GM18951 (cell line): ENCODE results near the gene KCNT2.

Source experiments
- POLR2A ChIP-seq: IDR thresholded peaks from 4 replicates; pipeline ENCODE4 v1.6.1; 2011; ENCODE audit warnings: mild to moderate bottlenecking; ENCODE audit not compliant: insufficient read length, insufficient read depth; ENCODE audit errors: extremely low read depth
- in situ Hi-C: fragments of 300-500 bp; cut with MboI; formaldehyde crosslinking; loops from one replicate; pipeline ENCODE4 v1.12.0; 2022; ENCODE audit warnings: low sequenced_read_pairs, mixed read lengths, inconsistent platforms; ENCODE audit not compliant: unreplicated experiment

The KCNT2 gene

DNA sequence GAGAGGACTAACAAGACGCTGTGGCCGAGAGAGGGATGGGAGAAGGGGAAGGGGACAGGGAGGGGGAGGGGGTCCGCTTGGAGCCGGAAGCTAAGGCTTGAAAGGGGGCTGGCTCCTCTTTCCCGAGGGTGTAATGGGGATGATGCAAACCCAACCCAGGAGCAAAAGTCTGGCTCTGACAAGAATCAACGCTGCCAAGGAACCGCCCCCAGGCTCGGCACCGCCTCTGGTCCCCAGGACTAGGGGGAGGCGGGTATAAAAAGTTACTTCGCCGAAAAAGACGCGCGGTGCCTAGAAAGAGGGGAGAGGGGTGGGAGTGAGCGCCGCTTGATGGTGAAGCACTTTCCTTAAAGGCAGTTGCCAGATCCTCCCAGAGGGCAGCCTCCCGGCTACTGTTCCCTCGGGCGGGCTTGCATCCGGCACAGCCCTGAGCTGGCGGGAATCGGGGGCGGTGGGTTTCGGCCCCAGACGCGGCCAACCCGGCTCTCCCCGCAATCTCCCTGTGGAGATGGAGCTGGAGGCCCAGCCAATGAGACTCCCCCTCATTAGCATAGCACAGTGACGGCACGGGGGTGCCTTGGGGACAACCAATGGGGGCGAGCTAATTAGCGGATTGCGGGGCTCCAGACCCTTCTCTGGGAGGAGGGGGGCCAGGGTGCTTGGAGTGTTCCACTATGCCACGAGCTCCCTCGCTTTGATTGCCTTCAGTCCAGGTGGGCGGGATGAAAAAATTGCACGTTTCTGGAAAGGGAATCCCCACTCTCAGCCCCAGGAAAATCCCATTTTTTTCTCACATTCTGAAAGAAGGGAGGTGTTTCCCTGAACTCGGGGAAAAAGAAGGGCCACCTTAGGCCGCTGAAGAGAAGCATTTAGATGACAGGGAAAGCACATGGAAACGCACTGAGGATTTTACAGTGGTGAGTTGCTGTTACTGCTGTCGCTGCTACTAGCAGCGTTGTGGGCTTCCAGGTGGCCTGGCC is at the start of gene KCNT2:
Gene KCNT2 (minus strand): TSS at position 51 of the 980 bp plus-strand sequence. CDS start 131 bp downstream, outside the sequence.
- in situ Hi-C loops: no loop called here
- no peak for TF ChIP-seq POLR2A

DNA sequence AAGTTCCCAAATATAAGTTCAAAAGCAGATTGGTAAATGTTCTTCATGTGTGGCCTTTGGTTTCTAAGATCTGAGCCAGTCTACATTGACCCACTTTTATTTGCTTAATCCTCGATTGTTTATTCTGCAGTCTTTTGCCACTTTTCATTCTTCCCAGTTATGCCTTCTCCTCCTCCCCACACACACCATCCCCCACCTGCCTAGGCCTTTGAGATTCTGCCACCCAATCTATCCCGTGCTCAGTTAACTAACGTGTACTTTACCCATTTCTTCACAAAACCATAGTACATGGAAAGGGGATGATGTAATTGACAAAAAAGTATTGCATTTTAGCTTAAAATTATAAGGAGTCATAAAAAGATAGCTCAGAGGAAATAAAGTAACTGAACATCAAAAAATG is 47.3 kb upstream of the KCNT2 start:
- no peak for TF ChIP-seq POLR2A
- in situ Hi-C loops: loop anchor here (25.0 kb wide), 1 partner anchor 493 kb away; no protein-coding TSS in a partner anchor

DNA sequence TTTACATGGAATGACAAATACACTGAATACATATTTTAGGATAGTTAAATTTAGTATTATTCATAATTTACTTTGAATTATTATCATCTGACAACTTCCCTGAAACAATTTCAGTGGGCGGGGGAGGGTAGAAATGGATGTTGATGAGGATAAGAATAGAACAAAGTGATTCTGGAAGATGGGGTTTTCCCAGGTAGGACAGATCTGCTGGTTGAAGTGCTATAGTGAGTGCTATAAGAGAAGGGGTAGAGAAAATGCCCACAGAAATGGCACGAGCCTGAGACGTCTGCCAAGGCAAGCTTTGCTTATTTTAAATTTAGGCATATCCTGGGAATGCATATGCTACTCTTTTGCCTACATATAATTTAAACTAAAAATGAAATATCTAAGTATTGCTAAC is 46.8 kb upstream of the KCNT2 start:
- no peak for TF ChIP-seq POLR2A
- in situ Hi-C loops: loop anchor here (25.0 kb wide), 1 partner anchor 493 kb away; no protein-coding TSS in a partner anchor

DNA sequence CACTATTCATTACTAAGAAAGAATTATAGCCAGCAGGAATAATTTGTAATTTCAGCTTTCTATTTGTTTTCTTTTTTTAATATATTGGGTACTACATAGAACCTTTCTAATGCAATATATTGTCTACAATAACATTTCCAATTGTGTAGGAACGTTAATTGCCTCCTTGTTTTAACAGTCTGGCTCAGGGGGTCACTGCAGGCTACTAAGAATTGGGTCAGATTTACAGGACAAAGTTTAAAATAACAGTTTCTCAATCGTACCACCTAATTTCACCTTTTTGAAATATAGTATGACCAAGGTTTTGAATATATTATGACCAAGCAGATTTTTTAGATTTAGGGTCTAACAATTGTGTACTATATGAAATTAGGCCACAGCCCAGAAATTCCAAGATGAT is 46.0 kb upstream of the KCNT2 start:
- in situ Hi-C loops: loop anchor here (25.0 kb wide), 1 partner anchor 492 kb away; no protein-coding TSS in a partner anchor
- no peak for TF ChIP-seq POLR2A

DNA sequence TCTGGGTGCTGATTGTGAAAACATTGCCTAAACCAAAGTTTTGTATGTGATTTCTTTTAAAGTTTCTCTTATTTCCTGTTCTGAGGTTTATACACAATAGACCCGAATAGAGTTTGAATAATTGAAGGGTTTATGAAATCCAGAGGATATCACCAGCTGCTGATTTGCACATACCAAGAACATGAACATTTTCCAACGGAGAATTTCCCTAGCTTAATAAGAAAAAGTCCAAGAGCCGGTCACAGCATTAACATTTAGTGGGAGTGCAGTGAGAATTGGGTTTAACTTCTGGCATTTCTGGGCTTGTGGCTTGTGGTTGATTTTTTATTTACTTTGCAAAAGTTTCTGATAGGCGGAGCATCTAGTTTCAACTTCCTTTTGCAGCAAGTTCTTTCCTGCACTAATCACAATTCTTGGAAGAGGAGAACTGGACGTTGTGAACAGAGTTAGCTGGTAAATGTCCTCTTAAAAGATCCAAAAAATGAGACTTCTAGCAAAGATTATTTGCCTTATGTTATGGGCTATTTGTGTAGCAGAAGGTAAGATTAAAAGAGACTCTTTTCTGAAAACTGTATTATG is 43.5 kb upstream of the KCNT2 start, which contains the start of gene CFH:
Gene CFH (plus strand): TSS at position 407 of the 579 bp plus-strand sequence. CDS start 75 bp downstream, at position 482.
- TF ChIP-seq POLR2A: no peak
- in situ Hi-C loops: loop anchor here (25.0 kb wide), 1 partner anchor 489 kb away; no protein-coding TSS in a partner anchor

DNA sequence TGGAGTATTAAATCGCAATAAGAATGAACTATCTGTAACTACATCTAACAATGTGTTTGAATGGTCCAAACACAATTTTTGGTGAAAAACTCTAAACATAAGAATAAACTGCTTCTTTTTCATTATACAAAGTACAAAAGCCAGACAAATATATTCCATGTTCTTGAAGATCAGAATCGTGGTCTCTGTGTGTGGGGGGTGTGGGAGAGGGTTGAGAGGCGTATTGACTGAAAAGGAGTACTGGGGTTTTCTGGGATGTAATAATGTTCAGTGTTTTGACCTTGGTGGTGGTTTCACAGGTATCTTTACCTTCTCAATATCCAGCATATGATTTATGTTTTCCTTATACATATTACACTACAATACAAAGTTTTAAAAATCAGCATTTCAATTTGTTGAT is 42.8 kb upstream of the KCNT2 start:
- no peak for TF ChIP-seq POLR2A
- in situ Hi-C loops: loop anchor here (25.0 kb wide), 1 partner anchor 489 kb away; no protein-coding TSS in a partner anchor

DNA sequence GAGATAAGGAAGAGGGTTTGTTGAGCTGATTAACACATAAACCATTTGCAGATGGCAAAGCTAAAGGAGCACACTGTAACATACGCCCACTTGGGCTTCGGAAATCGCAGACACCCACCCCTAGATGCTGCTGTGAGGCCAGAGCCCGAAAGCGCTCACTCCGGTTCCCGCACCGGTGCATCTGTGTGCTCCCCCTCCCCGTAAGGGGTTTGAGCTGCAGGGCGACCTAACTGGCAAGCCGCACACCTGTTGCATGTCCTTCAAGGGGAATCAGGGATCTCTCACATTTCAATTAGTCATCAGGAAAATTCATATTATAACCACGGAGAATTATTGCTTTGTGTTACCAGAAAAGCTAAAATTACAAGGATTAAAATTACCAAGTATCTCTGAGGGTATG is 42.2 kb upstream of the KCNT2 start:
- no peak for TF ChIP-seq POLR2A
- in situ Hi-C loops: loop anchor here (25.0 kb wide), 1 partner anchor 488 kb away; no protein-coding TSS in a partner anchor

DNA sequence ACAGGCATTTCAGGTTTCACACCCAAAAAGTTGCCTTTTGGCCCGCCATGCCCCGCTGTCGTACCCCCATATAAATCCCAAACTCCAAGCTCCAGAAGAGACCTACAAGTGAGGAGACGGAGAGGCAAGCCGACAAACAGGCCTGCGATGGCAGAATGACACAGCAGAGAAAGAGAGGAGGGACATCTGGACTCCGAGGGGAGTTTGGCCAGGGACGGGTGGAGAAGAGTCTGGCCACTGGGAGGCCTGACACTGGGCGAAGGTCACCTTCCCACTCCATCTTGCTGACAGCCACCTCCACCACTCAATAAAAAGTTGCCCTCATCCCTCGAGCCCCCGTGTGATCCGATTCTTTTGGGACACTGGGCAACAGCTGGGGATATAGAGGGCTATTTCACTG is 41.8 kb upstream of the KCNT2 start:
- in situ Hi-C loops: loop anchor here (25.0 kb wide), 2 partner anchors 313 to 488 kb away; no protein-coding TSS in a partner anchor
- TF ChIP-seq POLR2A: no peak

DNA sequence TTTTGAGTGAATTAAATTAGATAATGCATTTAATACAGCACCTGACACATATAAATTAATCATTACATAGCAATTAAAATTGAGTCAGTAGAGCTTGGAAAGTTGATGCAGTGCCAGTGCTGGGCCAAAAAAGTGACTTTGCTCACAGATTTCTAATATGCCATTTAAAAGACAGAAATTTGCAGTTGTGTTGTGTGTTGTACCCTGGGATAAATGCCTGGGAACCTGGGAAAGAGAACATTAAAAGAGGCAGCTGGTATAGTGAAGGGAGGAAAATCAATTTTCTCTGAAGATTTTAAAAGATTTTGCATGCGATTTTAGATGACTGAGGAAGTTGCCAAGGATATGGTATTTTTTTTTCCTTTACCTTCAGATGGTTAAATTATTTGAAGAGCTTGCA is 32.7 kb upstream of the KCNT2 start:
- in situ Hi-C loops: loop anchor here (25.0 kb wide), 1 partner anchor 304 kb away; no protein-coding TSS in a partner anchor

DNA sequence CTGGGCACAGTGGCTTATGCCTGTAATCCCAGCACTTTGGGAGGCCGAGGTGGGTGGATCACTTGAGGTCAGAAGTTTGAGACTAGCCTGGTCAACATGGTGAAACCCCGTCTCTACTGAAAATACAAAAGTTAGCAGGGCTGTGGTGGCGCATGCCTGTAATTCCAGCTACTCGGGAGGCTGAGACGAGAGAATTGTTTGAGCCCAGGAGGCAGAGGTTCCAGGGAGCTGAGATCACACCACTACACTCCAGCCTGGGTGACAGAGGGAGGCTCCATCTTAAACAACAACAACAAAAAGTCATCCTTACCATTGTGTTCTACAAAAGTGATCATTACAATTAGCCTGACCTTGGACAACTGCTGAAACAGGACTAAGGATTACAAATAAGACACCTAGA is 31.1 kb upstream of the KCNT2 start:
- in situ Hi-C loops: loop anchor here (25.0 kb wide), 1 partner anchor 302 kb away; no protein-coding TSS in a partner anchor

More for the DNA sequence above, 32.7 kb upstream of the KCNT2 start:
- TF ChIP-seq POLR2A: no peak

DNA sequence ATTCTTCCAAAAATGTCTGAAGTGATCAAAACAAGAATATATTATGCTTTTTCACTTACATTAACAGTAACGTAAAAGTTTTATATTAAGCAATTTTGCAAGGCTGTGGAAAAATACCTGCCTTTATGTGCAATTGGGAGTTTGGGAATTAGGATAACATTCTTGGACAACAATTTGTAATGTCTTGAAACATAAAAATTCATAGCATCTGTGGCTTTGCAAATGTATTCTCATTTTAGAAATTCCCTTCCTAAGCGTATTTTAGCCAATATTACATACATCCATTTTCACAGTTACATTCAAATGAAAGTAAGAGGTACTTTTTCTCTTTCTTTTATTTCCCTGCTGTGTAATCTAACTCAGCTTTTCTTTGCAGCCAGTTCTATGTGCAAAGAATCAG is 30.2 kb upstream of the KCNT2 start:
- in situ Hi-C loops: loop anchor here (25.0 kb wide), 1 partner anchor 301 kb away; no protein-coding TSS in a partner anchor
- TF ChIP-seq POLR2A: no peak

DNA sequence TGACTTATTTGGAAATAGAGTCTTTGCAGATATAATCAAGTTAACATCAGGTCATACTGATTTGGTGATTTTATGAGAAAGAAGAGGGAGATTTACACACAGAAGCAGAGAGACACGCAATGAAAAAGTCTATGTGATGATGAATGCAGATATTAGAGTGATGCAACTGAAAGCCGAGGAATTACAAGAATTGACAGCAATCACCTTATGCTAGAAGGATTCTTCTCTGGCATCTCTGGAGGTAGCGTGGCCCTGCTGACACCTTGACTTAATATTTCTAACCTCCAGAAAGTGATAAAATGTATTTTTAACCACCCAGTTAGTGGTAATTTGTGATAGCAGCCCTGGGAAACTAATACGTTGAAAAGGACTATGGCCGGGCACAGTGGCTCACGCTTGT is 29.4 kb upstream of the KCNT2 start:
- in situ Hi-C loops: loop anchor here (25.0 kb wide), 1 partner anchor 300 kb away; no protein-coding TSS in a partner anchor
- TF ChIP-seq POLR2A: no peak

DNA sequence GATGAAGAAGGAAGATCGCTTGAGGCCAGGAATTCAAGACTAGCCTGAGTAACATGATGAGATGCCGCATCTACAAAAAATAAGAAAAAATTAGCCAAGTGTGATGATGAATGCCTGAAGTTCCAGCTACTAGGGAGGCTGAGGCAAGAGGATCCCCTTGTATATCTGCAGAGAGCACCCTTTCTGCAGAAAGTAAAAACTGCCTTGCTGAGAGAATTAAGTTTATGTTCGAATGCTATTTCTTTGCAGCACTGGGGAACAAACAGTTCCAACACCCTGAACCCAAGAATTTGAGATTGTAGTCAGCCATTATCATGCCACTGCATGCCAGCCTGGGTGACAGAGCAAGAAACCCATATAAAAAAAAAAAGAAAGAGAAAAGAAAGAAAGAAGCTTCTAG is 20.6 kb upstream of the KCNT2 start:
- TF ChIP-seq POLR2A: no peak
- in situ Hi-C loops: loop anchor here (25.0 kb wide), 1 partner anchor 292 kb away; no protein-coding TSS in a partner anchor

DNA sequence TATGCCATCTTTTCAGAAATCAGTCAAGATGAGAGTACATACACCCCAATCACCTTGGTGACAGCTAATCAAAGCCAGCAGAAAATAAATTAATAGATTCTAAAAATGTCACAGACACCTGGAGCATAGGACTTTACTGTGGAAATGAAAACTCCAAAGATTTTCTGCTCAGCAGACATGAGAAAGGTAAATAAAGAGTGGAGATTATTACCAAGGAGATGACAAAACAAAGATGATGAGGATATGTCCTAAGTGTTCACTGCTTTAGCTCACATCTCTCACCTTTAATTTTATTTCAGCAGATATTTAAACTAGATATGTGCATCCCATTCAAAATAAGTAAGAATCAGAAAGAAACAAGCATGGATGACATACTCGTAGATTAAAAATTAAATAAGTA is 14.8 kb upstream of the KCNT2 start:
- in situ Hi-C loops: no loop called here
- TF ChIP-seq POLR2A: no peak
